IPS DF 4.7 (cell line): ENCODE measurements around the gene MAPKAP1.

ENCODE experiments used
- DNase-seq: peaks from one replicate; pipeline ENCODE4 v3.0.0-alpha.2; 2013; ENCODE audit warnings: low spot score; ENCODE audit errors: extremely low read depth

The MAPKAP1 gene

DNA sequence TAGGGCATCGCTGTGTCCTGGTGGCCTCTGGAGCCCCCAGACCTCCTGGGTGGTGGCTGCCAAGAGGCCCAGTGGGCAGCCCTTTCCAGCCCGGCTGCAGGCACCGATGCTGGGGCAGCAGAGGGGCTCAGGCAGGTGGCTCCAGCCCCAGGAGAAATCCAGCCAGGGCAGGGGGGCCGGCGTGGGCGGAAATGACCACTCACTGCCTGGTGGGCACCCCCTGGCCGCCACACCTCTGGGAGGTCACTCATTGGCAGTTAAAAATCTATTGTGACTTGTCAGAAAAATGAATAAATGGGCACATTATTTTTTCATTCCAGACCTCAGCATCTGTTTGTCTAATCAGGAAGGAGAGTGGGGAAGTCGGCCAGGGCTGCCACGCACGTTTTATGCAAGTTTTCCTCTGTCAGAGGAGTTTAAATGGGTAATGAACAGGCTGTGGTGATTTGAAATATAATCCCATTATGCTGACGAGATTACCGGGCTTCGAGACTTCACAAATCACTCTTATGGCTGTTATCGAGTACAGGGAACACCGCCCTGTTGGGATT is 273.5 kb downstream of the MAPKAP1 start:
- no peak for DNase-seq

DNA sequence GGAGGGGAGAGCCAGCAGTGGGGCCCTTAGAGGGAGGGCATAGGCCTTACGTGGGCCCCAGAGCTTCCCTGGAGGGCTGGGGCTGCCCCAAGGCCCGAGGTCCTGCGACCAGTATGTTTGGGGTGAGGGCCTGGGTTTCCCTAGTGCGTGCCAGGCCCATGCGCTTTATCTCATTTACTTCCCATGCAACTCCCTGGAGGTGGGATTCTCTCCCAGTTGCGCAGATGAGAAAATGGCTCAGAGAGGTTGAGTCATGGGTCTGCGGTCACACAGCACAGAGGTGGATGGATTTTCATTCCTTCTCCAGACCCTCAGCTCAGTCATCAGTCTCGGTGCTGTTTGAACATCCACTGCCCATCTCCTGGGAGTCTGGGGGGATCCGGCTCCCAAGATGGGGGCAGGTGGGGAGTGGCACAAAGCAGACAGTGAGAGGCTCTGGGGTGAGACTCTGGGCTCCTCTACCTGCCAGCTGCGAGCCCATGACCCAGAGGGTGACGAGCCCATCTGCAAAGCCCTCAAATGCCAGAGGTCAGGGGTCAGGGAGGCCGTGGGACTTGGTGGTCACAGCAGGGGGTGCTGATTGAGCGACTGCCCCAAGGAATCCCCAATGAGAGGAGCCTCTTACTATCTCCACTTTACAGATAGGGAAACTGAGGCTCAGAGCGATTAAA is 274.2 kb downstream of the MAPKAP1 start:
- DNase-seq: no peak

DNA sequence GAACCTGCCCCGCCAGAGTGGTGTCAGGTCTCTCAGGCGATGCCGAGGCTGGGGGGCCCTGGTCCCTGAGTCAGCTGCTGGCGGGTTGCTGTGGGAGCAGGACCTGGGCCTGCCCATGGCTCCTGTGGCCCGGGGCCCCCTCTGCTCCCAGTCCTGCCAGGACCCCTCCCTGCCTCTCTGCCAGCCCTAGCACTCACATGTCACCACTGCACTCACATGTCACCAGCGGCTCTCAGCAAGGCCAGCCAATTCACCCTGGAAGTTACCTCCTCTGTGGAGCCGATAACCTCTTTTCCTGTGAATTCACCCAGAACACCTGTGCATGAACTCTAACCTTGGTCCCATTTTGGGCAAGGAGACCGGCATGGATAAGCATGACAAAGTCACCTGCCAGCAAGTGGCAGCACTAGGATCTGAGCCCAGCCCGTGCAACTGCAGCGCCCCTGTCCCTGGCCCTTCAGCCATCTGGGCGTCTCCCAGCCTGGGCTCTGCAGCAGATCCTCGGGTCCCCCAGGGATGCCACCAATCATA is 275.2 kb downstream of the MAPKAP1 start:
- DNase-seq: no peak

DNA sequence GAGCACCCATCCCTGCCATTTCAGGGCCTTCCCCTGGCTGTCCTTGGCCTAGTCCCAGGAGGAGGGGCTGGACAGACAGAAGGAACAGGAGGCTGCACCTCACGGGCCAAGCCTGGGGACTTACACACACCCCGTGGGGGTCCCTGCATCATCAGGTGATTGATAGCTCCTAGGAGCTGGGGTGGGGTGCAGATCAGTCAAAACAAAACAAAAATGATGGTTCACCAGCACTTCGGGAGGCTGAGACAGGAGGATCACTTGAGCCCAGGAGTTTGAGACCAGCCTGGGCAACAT is 276.0 kb downstream of the MAPKAP1 start:
- DNase-seq: no peak

DNA sequence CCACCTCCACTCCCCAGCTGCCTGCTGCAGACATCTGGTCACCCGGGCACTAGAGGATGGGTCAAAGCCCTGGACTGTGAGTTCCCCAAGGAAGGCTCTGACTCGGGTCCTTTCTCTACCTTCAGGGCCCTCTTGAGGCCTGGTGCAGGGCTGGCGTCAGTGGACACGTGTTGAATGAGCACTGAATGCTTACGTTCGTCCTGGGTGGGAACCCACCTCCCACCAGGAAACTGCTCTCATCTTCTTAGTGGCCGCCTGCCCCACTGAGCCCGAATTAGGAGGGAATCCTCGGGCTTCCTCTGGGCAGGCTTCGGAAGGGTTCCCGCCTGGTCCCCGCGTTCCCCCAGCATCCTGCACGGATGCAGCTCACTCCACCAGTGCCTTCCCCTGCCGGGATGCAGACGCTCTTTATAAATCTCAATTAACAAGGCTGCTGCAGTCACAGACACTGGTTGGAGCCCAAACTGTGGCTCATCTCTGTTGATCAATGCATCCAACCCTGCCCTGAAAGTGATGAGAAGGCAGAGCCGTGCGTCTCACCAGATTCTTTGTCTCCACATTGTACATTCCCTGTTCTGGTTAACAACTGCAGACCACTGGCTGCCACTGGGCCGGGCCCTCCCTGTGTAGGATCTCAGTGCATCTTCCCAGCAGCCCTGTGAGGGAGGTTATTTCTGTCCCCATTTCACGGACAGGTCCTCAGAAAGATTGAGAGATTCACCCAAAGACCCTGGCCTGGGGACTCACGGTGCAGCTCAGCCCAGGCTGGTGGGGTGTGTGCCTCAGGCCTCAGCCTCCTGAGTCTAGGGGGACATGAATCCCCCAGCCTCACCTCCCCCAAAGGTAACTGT is 276.6 kb downstream of the MAPKAP1 start:
- DNase-seq: no peak

DNA sequence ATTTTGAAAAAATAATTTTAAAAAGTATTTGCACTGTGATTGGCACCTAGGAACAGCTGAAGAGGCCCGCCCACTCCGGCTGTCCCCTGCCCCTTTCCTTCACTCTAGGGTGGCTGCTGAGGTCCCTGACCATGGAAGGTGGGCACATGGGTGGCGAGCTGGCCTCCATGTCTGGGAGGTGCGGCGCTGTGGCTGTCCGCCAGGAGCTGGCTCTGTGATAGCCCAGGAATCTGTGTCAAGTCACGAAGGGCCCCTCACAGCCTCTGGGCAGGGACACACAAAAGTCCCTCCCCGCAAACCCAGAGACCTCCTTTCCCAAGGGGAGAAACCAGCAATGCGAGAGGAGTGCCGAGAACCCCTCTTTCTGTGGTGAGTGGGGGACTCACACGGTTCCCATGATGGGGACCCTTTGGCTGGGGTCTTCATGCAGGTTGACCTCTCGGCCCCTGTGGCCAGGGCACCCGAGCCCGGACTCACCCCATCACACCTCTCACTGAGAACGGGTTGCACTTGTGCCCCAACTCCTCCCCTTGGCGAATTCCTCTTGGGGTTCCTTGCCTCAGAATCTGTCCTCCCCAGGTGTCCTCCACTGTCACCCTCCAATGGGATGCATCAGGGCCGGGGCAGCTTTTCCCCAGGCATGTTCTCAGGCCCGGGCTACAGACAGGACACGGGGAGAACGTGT is 277.4 kb downstream of the MAPKAP1 start:
- no peak for DNase-seq

DNA sequence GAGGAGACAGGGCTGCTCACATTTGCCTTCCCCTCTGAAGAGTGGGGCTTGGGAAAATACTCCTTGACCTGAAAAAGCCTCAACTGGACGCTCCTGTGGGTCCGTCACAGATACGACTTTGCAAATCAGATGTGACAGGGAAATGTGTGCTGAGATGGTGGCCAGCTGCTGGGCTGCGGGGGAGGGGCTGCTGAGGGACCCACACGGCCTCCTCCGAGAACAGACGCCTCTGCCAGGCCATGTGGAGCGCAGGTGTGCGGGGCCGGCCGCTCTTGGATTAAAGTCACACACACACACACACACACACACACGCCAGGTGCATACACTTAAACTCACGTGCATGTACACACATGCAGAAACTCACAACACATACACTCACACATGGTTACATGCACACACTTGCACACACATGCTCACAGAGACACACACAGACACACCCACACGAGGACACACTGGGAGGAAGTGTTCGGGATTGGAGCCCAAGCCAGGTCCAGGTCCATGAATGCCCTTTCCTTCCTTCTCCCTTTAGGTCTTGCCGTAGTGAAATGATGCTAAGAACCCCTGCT is 278.0 kb downstream of the MAPKAP1 start:
- DNase-seq: no peak

DNA sequence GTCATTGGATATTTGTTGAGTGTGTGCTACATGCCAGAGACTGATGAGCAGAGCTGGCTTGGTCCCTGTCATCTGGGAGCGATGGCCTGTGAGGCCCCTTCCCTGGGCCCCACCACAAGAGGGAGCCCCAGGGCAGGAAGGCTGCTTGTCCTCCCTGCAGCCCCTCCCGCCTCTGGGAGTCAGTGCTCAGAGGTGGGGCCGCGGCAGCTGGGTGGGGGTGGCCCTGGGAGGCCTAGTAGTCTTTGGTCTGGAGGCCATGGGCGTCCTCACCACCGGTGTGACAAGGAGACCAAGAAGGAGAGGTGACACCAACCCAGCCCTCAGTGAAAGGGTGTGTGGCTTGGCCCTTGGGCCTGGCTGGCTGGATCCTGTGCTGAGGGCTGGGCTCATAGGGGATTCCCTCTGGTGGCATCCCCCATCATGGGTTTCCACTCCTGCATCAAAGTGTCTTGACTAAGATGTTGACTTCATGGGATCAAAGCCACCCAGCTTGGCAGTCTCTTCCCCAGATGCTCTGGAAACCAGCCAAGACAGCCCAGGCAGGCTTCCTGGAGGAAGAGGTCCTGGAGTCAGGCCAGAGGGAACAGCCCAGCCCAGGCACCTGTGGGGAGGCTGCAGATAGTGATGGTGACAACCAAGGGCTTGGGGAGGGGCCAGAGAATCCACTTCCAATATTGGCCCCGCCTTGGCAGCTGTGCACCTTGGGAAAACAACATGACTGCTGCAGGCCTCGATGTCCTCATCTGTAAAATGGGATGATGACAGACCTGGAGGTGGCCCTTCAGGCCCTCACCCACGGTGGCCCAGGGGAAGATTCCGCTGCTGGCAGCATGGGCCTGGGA is 278.7 kb downstream of the MAPKAP1 start:
- no peak for DNase-seq

DNA sequence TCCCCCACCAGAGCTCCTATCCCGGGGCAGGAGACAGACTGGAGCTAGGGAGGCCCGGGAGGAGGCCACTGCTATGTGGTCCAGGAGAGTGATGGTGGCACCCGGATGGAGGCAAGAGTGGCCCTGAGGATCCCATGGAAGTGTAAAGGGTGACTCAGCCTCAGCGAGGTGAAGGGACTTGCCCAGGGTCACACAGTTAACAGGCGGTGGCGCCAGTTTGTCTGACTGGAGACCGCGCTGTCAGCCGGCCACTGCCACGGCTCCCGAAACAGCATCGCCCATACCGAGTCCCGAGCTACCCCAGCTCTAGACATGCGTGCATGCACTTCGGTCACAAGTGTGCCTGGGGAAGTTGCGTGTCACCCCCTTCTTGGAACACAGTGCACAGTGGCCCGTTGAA is 279.5 kb downstream of the MAPKAP1 start:
- no peak for DNase-seq

DNA sequence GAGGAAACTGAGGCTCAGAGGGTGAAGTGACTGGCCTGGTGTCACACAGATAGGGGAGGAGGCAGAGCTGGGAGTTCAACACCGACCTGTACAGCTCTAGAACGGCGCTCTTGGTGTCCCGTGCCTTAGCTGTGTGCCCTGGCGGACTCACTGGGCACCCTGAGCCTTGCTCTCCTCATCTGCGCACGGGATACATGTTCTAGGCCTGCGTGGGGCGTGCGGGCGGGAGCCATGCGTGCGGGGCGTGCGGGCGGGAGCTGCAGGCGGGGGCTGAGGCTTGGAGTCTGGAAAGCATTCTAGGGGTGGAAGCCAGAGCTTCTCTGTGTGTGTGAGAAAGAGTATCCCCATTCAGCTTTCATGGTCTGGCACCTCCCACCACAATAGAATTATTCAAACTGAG is 280.1 kb downstream of the MAPKAP1 start:
- no peak for DNase-seq

DNA sequence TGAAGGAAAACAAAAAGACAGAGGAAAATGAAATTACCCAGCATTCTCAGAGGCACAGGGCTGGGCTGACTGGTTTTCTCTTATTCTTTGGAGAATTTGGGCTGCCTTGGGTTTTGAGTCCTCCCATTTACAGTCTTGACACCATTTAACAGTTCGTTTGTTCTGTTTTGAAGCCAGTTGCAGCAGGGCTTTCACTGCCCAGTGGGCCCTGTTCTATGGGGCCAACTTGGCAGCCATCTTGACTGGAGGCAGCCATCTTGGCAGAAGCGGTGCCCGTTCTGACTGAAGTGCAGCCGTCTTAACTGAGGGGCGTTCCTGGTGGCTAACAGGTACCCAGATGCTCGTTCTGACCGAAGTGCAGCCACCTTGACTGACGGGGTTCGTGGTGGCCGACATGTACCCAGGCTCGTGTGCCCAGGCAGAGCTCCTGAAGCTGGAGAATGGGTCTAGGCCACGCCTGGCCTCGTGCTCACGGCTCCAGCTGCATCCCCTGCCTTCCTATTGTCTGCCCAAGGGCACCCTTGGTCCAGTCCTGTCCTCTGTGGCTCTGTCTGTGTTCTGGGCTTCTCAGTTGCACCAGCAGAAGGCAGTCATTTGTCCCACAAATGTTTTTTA is 281.0 kb downstream of the MAPKAP1 start:
- no peak for DNase-seq

DNA sequence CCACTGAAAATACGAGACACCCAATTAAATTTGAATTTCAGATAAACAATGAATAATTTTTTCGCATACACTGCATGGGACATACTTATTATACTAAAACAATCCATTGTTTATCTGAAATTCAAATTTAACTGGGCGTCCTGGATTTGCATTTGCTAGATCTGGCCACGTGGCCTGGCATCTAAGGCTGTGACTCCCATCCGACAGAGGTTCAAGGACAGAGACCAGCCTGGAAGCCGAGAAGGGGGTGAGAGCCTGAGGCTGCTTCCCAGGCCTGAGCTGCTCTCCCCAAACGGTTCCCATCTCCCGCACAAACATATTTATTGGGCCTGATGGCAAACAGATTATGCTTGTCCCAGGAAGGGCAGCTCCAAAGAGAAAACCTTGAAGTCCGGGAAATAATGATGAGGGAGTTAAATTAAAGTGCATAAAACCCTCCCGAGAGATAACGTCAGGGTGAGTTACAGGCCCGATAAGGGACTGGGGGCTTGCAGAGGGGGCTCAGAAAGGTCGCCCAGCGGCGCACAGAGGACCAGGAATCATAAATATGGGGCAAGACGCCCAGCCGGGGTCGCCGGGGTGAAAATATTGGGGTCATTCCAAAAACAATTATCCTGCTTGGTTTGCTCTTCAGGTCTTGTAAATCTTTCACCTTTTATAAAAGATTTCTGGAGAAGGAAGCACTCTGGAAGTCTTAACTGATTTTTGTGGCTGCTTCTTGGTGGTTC is 281.7 kb downstream of the MAPKAP1 start:
- DNase-seq: no peak

DNA sequence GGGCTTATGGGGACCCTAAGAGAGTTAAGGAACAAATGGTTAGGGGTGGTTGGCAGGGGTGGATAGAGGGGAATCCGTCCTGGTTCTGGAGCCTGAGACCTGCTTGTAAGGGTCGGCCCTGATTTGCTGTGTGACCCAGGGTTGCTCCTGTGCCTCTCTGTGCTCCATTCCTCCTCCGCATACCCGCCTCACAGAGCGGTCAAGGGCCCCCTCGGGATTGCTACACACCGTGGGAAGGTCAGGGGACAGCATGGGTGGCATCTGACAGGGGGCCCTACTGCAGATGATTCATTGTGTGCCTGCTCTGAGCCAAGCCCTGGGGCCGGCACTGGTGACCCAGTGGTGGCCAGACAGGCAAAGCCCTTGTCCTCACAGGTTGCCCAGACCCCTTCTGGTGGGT is 283.0 kb downstream of the MAPKAP1 start:
- DNase-seq: no peak

DNA sequence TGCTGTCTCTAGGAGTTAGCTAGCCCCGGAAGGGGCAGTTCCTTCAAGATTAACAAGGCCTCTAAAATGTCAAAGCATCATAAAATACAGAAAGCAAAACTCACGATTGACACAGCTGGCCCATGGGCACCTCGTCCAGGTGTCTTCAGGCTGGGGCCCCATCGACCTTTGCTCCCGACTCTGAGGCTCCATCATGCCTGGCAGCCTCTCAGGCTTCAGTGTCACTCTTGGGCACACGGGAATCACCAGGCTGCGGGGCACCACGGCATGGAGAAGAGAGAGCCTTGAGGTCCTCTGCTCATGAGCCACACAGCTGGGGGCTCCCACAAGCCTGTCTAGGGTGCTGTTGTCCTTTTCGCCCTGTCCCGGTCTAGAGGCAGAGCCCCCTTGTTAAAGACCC is 284.2 kb downstream of the MAPKAP1 start:
- DNase-seq: no peak

DNA sequence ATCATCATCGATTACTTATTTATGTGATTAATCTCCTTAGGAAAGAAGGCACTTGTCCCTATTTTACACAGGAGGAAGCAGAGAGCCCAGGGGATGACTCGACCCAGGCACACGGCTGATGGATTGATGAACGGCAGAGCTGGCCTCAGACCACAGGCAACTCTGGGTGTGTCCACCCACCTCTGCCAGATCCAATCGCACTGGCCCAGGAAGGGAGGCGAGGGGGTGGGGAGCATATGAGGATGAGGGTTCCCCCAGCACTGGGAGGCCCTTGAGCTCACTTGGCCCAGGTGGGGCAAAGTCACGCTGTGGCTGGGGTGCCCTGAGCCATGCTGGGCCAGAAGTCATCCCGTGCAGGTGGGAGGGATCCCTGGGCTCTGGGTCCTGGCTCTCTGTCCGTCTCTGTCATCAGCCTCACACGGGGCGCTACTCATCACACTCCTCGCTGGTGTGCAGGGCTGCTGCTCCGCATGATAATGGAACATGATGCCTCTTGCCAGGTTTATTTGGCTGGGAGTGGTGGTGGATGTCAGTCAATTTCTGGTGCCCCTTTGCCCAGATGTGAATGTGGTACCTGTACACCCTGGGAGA is 285.3 kb downstream of the MAPKAP1 start:
- no peak for DNase-seq

DNA sequence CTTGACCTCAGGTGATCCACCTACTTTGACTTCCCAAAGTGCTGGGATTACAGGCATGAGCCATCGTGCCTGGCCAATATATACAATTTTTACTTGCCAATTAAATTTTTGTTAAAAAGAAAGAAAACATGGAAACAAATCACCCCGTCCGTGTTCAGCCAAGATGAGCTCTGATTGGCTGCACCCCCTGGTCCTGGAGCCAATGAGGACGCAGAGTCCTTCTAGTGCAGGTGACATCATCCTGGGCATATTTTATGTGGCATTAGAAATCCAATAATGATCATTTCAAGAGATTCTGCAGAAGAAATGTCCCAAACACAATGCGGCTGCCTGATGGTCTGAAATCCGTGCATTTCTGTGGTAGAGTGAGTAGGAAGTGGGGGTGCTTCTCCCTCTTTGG is 285.8 kb downstream of the MAPKAP1 start:
- no peak for DNase-seq

DNA sequence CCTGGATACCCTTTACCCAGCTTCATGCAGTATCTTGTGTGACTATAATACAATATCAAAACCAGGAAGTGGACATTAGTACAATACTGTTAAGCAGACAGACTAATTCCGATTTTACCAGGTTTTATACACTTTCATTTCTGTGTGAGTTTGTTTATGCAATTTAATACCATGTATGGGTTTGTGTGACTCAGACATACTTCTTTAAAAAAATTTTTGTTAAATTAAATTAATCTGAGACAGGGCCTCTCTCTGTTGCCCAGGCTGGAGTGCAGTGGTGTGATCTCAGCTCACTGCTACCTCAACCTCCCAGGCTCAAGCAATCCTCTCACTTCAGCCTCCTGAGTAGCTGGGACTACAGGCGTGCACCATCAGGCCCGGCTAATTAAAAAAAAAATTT is 288.6 kb downstream of the MAPKAP1 start:
- DNase-seq: no peak

DNA sequence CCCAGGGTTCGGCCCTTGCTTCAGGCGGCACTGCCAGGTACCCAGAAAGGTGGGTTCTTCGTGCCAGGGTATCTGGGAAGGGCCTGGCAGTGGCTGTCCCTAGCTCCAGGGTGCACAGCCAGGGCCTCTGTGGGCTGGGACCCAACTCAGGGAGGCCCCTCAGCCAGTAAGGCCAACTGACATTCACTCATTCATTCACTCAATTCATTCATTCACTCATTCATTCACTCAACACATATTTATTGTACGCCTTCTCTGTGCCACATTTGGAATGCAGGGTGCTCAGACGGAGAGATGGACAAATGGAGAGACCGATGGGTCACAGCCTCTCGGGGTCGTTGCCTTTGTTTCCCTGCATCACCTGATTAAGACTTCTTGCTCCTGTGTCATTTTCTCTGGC is 290.5 kb downstream of the MAPKAP1 start:
- DNase-seq: no peak
